NCI-H748 (cell line): ENCODE data around the gene SMPD1.

ENCODE experiments used
- DNase-seq: peaks from one replicate; lab custom pipeline; 2025; ENCODE audit not compliant: unreplicated experiment; lab: John Stamatoyannopoulos, UW

SMPD1 gene

GRCh38 chr11:6413791-6414201, 23.5 kb downstream of the SMPD1 start:
- DNase-seq, result no peak

GRCh38 chr11:6414874-6415328, 24.6 kb downstream of the SMPD1 start:
- DNase-seq, result no peak

- no peak for DNase-seq
These were observed 25.5 kb downstream of the SMPD1 start for GRCh38 chr11:6415797-6416196.

GRCh38 chr11:6417907-6418556, 27.8 kb downstream of the SMPD1 start:
- DNase-seq, result no peak

GRCh38 chr11:6418557-6419008, 28.3 kb downstream of the SMPD1 start:
- DNase-seq, result peak; percentile 43

GRCh38 chr11:6419009-6419631, 28.8 kb downstream of the SMPD1 start, which contains the start of gene APBB1:
Gene APBB1 (minus strand): TSS chr11:6419094. CDS start chr11:6411347, 7,747 bp downstream.
- peak; percentile 77 for DNase-seq

GRCh38 chr11:6420677-6421076, 30.4 kb downstream of the SMPD1 start:
- DNase-seq, result no peak

GRCh38 chr11:6427516-6427915, 37.2 kb downstream of the SMPD1 start:
- DNase-seq, result no peak

- DNase-seq, result no peak
These were observed 41.6 kb downstream of the SMPD1 start for GRCh38 chr11:6431861-6432260.

GRCh38 chr11:6433998-6434660, 43.9 kb downstream of the SMPD1 start:
- peak; percentile 9 for DNase-seq

- DNase-seq, result no peak
These were observed 47.1 kb downstream of the SMPD1 start for GRCh38 chr11:6437423-6437822.

GRCh38 chr11:6437993-6438392, 47.7 kb downstream of the SMPD1 start:
- no peak for DNase-seq

- peak; percentile 64 for DNase-seq
These were observed 48.8 kb downstream of the SMPD1 start for GRCh38 chr11:6438979-6439571.

GRCh38 chr11:6440906-6441358, 50.7 kb downstream of the SMPD1 start, which contains the start of gene HPX:
Gene HPX (minus strand): TSS chr11:6440987. CDS start chr11:6440963, 24 bp downstream.
- no peak for DNase-seq

- no peak for DNase-seq
These were observed 52.2 kb downstream of the SMPD1 start for GRCh38 chr11:6442441-6442840.

GRCh38 chr11:6443269-6444003, 53.2 kb downstream of the SMPD1 start:
- DNase-seq, result peak; percentile 50
